ENCODE measurements around the gene FARS2. TPM values are rescaled to one million over a fixed set of nuclear protein-coding genes. Genes with fewer than 3 reads are reported as not detected.

The FARS2 gene
- total and polyA plus RNA-seq, 2 donors (not counting 3 experiments of a cell fraction or from before 2014, with no cell fraction given) = 20.2 to 20.5 TPM

DNA sequence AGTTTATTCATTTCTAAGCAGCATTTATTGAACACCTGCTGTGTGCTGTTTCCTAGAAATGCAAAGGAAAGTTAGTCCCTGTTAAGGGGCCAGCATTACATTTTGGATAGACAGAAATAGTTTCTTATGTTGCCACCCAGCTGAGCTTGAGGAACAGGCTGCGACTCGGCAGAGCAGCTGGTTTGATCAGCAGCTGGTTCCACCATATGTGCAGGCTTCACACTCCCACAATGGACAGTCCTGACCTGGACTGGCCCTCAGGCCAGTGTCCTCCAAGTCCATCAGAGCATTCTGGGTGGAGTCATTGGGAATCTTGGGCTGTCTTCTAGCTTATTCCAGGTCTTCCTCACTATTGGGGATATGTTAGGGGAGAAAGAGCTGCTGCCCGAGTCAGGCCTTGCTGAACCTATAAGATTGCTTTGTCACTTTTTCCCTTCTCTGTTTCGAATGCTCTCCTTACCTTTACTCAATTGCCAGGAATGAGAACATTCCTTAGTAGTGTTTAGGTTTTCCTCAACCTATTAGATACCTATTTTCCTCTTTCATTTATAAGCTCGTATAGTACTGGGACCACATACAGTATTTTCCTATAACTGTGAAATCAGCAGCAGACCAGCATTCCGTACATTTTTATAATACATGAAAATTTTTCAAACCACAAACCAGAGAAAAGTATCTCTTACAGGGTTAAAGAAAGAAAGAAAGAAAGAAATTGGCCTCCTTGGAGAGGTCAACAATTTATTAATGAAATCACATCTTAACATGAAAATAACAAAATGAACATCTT, 203.0 kb downstream of the FARS2 start:
- FAIRE-seq (no peak), DNase-seq (ENCODE audit: low read depth, low spot score) (no peak)
- TF ChIP-seq POLR2AphosphoS5 (IDR thresholded peaks at IDR 0.05; ENCODE audit: insufficient read depth, low read depth, low read length) = no peak
- no peak for TF ChIP-seq JUN (IDR thresholded peaks at IDR 0.05; ENCODE audit: borderline replicate concordance, insufficient read depth, insufficient read length, low read depth)
- no peak for TF ChIP-seq MAX (IDR thresholded peaks at IDR 0.05; ENCODE audit: insufficient read depth, insufficient read length)
- no peak for TF ChIP-seq FOS (IDR thresholded peaks at IDR 0.05; ENCODE audit: borderline replicate concordance, insufficient read depth, low read length)
- TF ChIP-seq MYC (IDR thresholded peaks at IDR 0.05; ENCODE audit: low read depth, low read length) = no peak
- TF ChIP-seq, protein P1, sequence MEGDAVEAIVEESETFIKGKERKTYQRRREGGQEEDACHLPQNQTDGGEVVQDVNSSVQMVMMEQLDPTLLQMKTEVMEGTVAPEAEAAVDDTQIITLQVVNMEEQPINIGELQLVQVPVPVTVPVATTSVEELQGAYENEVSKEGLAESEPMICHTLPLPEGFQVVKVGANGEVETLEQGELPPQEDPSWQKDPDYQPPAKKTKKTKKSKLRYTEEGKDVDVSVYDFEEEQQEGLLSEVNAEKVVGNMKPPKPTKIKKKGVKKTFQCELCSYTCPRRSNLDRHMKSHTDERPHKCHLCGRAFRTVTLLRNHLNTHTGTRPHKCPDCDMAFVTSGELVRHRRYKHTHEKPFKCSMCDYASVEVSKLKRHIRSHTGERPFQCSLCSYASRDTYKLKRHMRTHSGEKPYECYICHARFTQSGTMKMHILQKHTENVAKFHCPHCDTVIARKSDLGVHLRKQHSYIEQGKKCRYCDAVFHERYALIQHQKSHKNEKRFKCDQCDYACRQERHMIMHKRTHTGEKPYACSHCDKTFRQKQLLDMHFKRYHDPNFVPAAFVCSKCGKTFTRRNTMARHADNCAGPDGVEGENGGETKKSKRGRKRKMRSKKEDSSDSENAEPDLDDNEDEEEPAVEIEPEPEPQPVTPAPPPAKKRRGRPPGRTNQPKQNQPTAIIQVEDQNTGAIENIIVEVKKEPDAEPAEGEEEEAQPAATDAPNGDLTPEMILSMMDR (IDR thresholded peaks at IDR 0.05; ENCODE audit: extremely low read depth in 1 of 2, insufficient read depth in 1 of 2, low read depth in 1 of 2, low read length in 2 of 2) = no peak
- no peak for TF ChIP-seq GATA2 (IDR thresholded peaks at IDR 0.05; ENCODE audit: insufficient read depth, insufficient read length, low read depth, low read length)
- no peak for TF ChIP-seq POLR2A (IDR thresholded peaks at IDR 0.05; ENCODE audit: low read depth, low read length)
- TF ChIP-seq EZH2 (IDR thresholded peaks at IDR 0.05; ENCODE audit: borderline replicate concordance, low read depth, low read length, severe bottlenecking) = no peak
- no peaks in the 10 kb centered on the region for H3K27me3 ChIP-seq (ENCODE audit: control insufficient read depth in 2 of 2, insufficient read depth in 2 of 2, low read length in 2 of 2)
- intact Hi-C loops (cut with micrococcal nuclease) (no loop called here), dilution Hi-C loops (cut with MboI; ENCODE audit: extremely low pct_ligation_motif_present, low sequenced_read_pairs) (no loop called here)
- no peak overlapping the region for H3K9ac ChIP-seq (replicated peaks; ENCODE audit: extremely low read depth, insufficient read depth, low read length)
- no TSS peak for BruUV-seq (replicated peaks)
- H3K36me3 ChIP-seq (ENCODE audit: control insufficient read depth in 2 of 2, extremely low read depth in 1 of 2, insufficient read depth in 2 of 2, low read length in 2 of 2) = no peaks in the 10 kb centered on the region
- ChIA-PET POLR2A (no interaction called here), CTCF (interaction anchor here (1.5 kb wide), 1 partner anchor 1082 kb away, joined by 4 read pairs; no protein-coding TSS in a partner anchor)
- H3K4me1 ChIP-seq (ENCODE audit: control insufficient read depth, extremely low read depth, insufficient read depth, low read length) = peaks cover 6% of the 10 kb centered on the region
- no peaks in the 10 kb centered on the region for H4K20me1 ChIP-seq (replicated peaks; ENCODE audit: control insufficient read depth, extremely low read depth, insufficient read depth, low read length)
- H3K4me2 ChIP-seq (ENCODE audit: insufficient read depth, low read length) = no peak overlapping the region
- H2AFZ ChIP-seq (ENCODE audit: low read depth, low read length) = no peak overlapping the region
- H3K9me3 ChIP-seq (replicated peaks; ENCODE audit: control insufficient read depth, insufficient read depth, low read length) = no peaks in the 10 kb centered on the region
- H3K27ac ChIP-seq (ENCODE audit: insufficient read depth, low read depth, low read length) = no peak overlapping the region
- H3K9me1 ChIP-seq (replicated peaks; ENCODE audit: control insufficient read depth, extremely low read depth, insufficient read depth, low read length) = no peaks in the 10 kb centered on the region
- no peak overlapping the region for H3K4me3 ChIP-seq (replicated peaks in 1 of 3; ENCODE audit: insufficient read depth in 1 of 3, low read depth in 1 of 3, low read length in 3 of 3)
- no peaks in the 10 kb centered on the region for H3K79me2 ChIP-seq (ENCODE audit: control insufficient read depth, insufficient read depth, low read length)
